HepG2 (cell line): ENCODE measurements around the gene SNCA. TPM values are rescaled to one million over a fixed set of nuclear protein-coding genes. Genes with fewer than 3 reads are reported as not detected.

Experiments used
- ATF7-NPFF ChIP-seq: sonication (generic); formaldehyde crosslinking; IDR thresholded peaks from 2 replicates; pipeline ENCODE4 v1.8.1; 2023; ENCODE audit warnings: mild to moderate bottlenecking, low read depth, missing genetic modification reagents, moderate library complexity
- EP300 ChIP-seq, 3 experiments: sonication (generic) in 1 of 3; formaldehyde crosslinking in 1 of 3; IDR thresholded peaks; 2 replicates each; pipeline versions ENCODE4 v1.5.1 to v1.6.1; 2011 to 2020; ENCODE audit warnings: low read depth in 2 of 3, low read length in 2 of 3, borderline replicate concordance in 1 of 3, improper control_type of control experiment in 1 of 3, mild to moderate bottlenecking in 1 of 3, missing genetic modification reagents in 1 of 3, moderate library complexity in 1 of 3
- FOXK1 ChIP-seq: sonication (generic); formaldehyde crosslinking; IDR thresholded peaks from 2 replicates; pipeline ENCODE4 v1.4.0; 2020; ENCODE audit warnings: low read depth, missing genetic modification reagents, borderline replicate concordance
- HMG20B ChIP-seq: conservative IDR thresholded peaks from 2 replicates; pipeline ENCODE4 v1.6.1; 2016; ENCODE audit warnings: missing genetic modification reagents, missing compliant biosample characterization
- XRCC5 ChIP-seq: fragments of 200-400 bp; formaldehyde crosslinking; optimal IDR thresholded peaks from 2 replicates; pipeline ENCODE3; 2017; ENCODE audit warnings: mild to moderate bottlenecking, low read length
- ZBTB40 ChIP-seq, 2 experiments: fragments of 450-650 bp in 1 of 2; sonication (generic) in 1 of 2; formaldehyde crosslinking in 1 of 2; IDR thresholded peaks; 2 replicates each; pipeline versions ENCODE4 v1.6.1 to v1.8.0; 2016 to 2022; ENCODE audit warnings: antibody characterized with exemption in 1 of 2, mild to moderate bottlenecking in 1 of 2, missing genetic modification reagents in 1 of 2
- ZFP1 ChIP-seq: IDR thresholded peaks from 2 replicates; pipeline ENCODE4 v1.6.1; 2016
- ZNF136 ChIP-seq: sonication (generic); formaldehyde crosslinking; IDR thresholded peaks from 2 replicates; pipeline ENCODE4 v1.8.1; 2022; ENCODE audit warnings: low read depth, mild to moderate bottlenecking, moderate library complexity, missing genetic modification reagents
- polyA plus RNA-seq, 8 experiments: library from polyadenylated mRNA; depleted of rRNA in 3 of 8; stranded (reverse) in 7 of 8; unstranded in 1 of 8; fragments of >200 nt; fragmentation: Illumina TruSeq in 4 of 8; extraction: Trizol in 4 of 8; gene quantifications; 2 replicates each; pipeline versions ENCODE4 v1.2.1 to v1.2.3, GENCODE V29; 2011 to 2016; ENCODE audit warnings: low read depth in 4 of 8, missing spikeins in 1 of 8, mixed read lengths in 1 of 8; ENCODE audit not compliant: insufficient read depth in 1 of 8
- total RNA-seq, 5 experiments: library from RNA; depleted of rRNA; stranded (reverse); fragments of >200 nt; fragmentation: Illumina TruSeq; extraction: Trizol; gene quantifications; 2 replicates each; pipeline ENCODE4 v1.2.3, GENCODE V29; 2016; ENCODE audit warnings: low read depth in 1 of 5
- TF ChIP-seq, protein P1 (sequence below): sonication (generic); formaldehyde crosslinking; IDR thresholded peaks from 2 replicates; pipeline ENCODE4 v1.5.1; 2020; ENCODE audit warnings: mild to moderate bottlenecking, missing genetic modification reagents
- TF ChIP-seq, protein P2 (sequence below): sonication (generic); formaldehyde crosslinking; IDR thresholded peaks from 2 replicates; pipeline ENCODE4 v1.4.0; 2020; ENCODE audit warnings: missing genetic modification reagents, mild to moderate bottlenecking, borderline replicate concordance

Gene SNCA
- total and polyA plus RNA-seq, 2 of the 13 experiments (the other 11 are each of a cell fraction or from before 2014, with no cell fraction given), result not detected

GRCh38 chr4:89681219-89681618 is 155.7 kb downstream of the SNCA start (continued):
- no peak for TF ChIP-seq ZBTB40 (IDR thresholded peaks at IDR 0.05)
- no peak; the same call in 1 of the 2 replicates for TF ChIP-seq ZBTB40 (CRISPR knock-in tag; IDR thresholded peaks at IDR 0.05)
- 0 out of 2 replicates have a peak, but pooled peaks have one; percentile 30 for TF ChIP-seq ATF7-NPFF (CRISPR knock-in tag)
- TF ChIP-seq HMG20B (CRISPR knock-in tag), result peak; percentile 51; the same call in 1 of the 2 replicates
- TF ChIP-seq, protein P1, sequence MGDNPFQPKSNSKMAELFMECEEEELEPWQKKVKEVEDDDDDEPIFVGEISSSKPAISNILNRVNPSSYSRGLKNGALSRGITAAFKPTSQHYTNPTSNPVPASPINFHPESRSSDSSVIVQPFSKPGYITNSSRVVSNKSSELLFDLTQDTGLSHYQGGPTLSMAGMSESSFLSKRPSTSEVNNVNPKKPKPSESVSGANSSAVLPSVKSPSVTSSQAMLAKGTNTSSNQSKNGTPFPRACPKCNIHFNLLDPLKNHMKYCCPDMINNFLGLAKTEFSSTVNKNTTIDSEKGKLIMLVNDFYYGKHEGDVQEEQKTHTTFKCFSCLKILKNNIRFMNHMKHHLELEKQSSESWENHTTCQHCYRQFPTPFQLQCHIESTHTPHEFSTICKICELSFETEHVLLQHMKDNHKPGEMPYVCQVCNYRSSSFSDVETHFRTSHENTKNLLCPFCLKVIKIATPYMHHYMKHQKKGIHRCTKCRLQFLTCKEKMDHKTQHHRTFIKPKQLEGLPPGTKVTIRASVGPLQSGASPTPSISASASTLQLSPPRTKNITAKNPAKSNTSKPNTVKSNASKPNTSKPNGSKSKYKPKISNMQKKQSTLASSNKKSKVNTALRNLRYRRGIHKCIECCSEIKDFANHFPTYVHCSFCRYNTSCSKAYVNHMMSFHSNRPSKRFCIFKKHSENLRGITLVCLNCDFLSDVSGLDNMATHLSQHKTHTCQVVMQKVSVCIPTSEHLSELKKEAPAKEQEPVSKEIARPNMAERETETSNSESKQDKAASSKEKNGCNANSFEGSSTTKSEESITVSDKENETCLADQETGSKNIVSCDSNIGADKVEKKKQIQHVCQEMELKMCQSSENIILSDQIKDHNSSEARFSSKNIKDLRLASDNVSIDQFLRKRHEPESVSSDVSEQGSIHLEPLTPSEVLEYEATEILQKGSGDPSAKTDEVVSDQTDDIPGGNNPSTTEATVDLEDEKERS (CRISPR knock-in tag), result peak; percentile 67; the same call in 1 of the 2 replicates
- peak in 1 of 2 experiments; percentile 42; a peak in 1 of 4 replicates for TF ChIP-seq EP300 (IDR thresholded peaks at IDR 0.05; ENCODE audit: low read depth in 2 of 2, low read length in 2 of 2)
- peak; percentile 64; the same call in 1 of the 2 replicates for TF ChIP-seq EP300 (CRISPR knock-in tag; IDR thresholded peaks at IDR 0.05; ENCODE audit: borderline replicate concordance)
- TF ChIP-seq, protein P2, sequence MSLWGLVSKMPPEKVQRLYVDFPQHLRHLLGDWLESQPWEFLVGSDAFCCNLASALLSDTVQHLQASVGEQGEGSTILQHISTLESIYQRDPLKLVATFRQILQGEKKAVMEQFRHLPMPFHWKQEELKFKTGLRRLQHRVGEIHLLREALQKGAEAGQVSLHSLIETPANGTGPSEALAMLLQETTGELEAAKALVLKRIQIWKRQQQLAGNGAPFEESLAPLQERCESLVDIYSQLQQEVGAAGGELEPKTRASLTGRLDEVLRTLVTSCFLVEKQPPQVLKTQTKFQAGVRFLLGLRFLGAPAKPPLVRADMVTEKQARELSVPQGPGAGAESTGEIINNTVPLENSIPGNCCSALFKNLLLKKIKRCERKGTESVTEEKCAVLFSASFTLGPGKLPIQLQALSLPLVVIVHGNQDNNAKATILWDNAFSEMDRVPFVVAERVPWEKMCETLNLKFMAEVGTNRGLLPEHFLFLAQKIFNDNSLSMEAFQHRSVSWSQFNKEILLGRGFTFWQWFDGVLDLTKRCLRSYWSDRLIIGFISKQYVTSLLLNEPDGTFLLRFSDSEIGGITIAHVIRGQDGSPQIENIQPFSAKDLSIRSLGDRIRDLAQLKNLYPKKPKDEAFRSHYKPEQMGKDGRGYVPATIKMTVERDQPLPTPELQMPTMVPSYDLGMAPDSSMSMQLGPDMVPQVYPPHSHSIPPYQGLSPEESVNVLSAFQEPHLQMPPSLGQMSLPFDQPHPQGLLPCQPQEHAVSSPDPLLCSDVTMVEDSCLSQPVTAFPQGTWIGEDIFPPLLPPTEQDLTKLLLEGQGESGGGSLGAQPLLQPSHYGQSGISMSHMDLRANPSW, result 0 out of 2 replicates have a peak, but pooled peaks have one; percentile 31
- TF ChIP-seq ZNF136, result 0 out of 2 replicates have a peak, but pooled peaks have one; percentile 61
- peak; percentile 72 for TF ChIP-seq XRCC5
- peak; percentile 68 for TF ChIP-seq FOXK1 (CRISPR knock-in tag)
- TF ChIP-seq ZFP1 (CRISPR knock-in tag), result 0 out of 2 replicates have a peak, but pooled peaks have one; percentile 58
